Keratinocyte (primary cell): ENCODE data around the gene CTNND2. TPM values are rescaled to one million over a fixed set of nuclear protein-coding genes. Genes with fewer than 3 reads are reported as not detected.
"Not testable (repeated sequence)": the region's sequence is repeated elsewhere in the genome, so short reads cannot be mapped to it uniquely, and the experiment has no call there.

Source experiments
- DNase-seq: peaks from one replicate; pipeline ENCODE4 v3.0.0-alpha.2; 2011; ENCODE audit warnings: low read depth, missing footprints, low spot score
- FAIRE-seq: peaks from 2 replicates; lab custom pipeline; 2011; peaks lifted over from hg19 to GRCh38; lab: Jason Lieb, UNC
- H2AFZ ChIP-seq: 2 replicates; pipeline ENCODE4 v1.6.0; 2012; ENCODE audit warnings: low read length, control low read depth, inconsistent platforms; ENCODE audit not compliant: control insufficient read depth
- H3K27ac ChIP-seq: 2 replicates; pipeline ENCODE4 v1.5.1; 2011; ENCODE audit warnings: low read length; ENCODE audit not compliant: control insufficient read depth, insufficient read depth
- H3K27me3 ChIP-seq: 3 replicates; pipeline ENCODE4 v1.6.0; 2011; ENCODE audit warnings: low read length; ENCODE audit not compliant: control insufficient read depth, insufficient read depth; ENCODE audit errors: extremely low read depth
- H3K36me3 ChIP-seq, 2 experiments: 2 replicates in 1 of 2; 3 replicates in 1 of 2; pipeline ENCODE4 v1.5.1; 2011; ENCODE audit warnings: low read length in 2 of 2, mild to moderate bottlenecking in 1 of 2; ENCODE audit not compliant: control insufficient read depth in 2 of 2, insufficient read depth in 2 of 2; ENCODE audit errors: extremely low read depth in 1 of 2
- H3K4me1 ChIP-seq: 3 replicates; pipeline ENCODE4 v1.5.1; 2011; ENCODE audit warnings: low read length; ENCODE audit not compliant: control insufficient read depth, insufficient read depth; ENCODE audit errors: extremely low read depth
- H3K4me2 ChIP-seq: 3 replicates; pipeline ENCODE4 v1.6.0; 2011; ENCODE audit warnings: low read depth, low read length; ENCODE audit not compliant: control insufficient read depth, insufficient read depth; ENCODE audit errors: extremely low read depth
- H3K4me3 ChIP-seq, 3 experiments: fragments of 200-600 bp in 1 of 3; sonication (generic) in 1 of 3; 2 replicates in 2 of 3; 3 replicates in 1 of 3; pipeline ENCODE4 v1.5.1; 2011 to 2016; ENCODE audit warnings: low read length in 3 of 3, mild to moderate bottlenecking in 3 of 3, control low read depth in 2 of 3, inconsistent platforms in 1 of 3, low read depth in 1 of 3, mixed read lengths in 1 of 3, mixed run types in 1 of 3, moderate library complexity in 1 of 3; ENCODE audit not compliant: control insufficient read depth in 2 of 3, insufficient read depth in 2 of 3; ENCODE audit errors: extremely low read depth in 1 of 3
- H3K79me2 ChIP-seq: 2 replicates; pipeline ENCODE4 v1.6.0; 2012; ENCODE audit warnings: low read length; ENCODE audit not compliant: control insufficient read depth, insufficient read depth
- H3K9ac ChIP-seq: 3 replicates; pipeline ENCODE4 v1.6.0; 2011; ENCODE audit warnings: low read length; ENCODE audit not compliant: control insufficient read depth, insufficient read depth; ENCODE audit errors: extremely low read depth
- H3K9me1 ChIP-seq: 3 replicates; pipeline ENCODE4 v1.6.0; 2011; ENCODE audit warnings: low read length; ENCODE audit not compliant: control insufficient read depth, insufficient read depth; ENCODE audit errors: extremely low read depth
- H3K9me3 ChIP-seq: 2 replicates; pipeline ENCODE4 v1.5.1; 2012; ENCODE audit warnings: low read depth, low read length; ENCODE audit not compliant: control insufficient read depth
- H4K20me1 ChIP-seq: 3 replicates; pipeline ENCODE4 v1.6.0; 2011; ENCODE audit warnings: low read length; ENCODE audit not compliant: control insufficient read depth, insufficient read depth; ENCODE audit errors: extremely low read depth
- CTCF ChIP-seq, 3 experiments: IDR thresholded peaks in 1 of 3; conservative IDR thresholded peaks in 1 of 3; optimal IDR thresholded peaks in 1 of 3; 2 replicates in 2 of 3; 3 replicates in 1 of 3; pipeline versions ENCODE3 to v1.5.1; 2011; ENCODE audit warnings: low read length in 3 of 3, mild to moderate bottlenecking in 3 of 3, moderate library complexity in 2 of 3, control low read depth in 1 of 3, inconsistent platforms in 1 of 3; ENCODE audit not compliant: insufficient read depth in 2 of 3; ENCODE audit errors: extremely low read depth in 1 of 3
- EZH2 ChIP-seq: IDR thresholded peaks from one replicate; pipeline ENCODE4 v1.6.1; 2012; ENCODE audit warnings: inconsistent platforms, mild to moderate bottlenecking, low read length, moderate library complexity
- dilution Hi-C: fragments of 300-500 bp; cut with MboI; formaldehyde crosslinking; loops from one replicate; pipeline ENCODE4 v1.7.0; 2020; ENCODE audit warnings: low sequenced_read_pairs; ENCODE audit not compliant: extremely low pct_ligation_motif_present
- polyA plus RNA-seq, 5 experiments: library from polyadenylated mRNA; depleted of rRNA in 3 of 5; stranded (reverse) in 3 of 5; stranded (forward) in 1 of 5; unstranded in 1 of 5; fragments of >200 nt; gene quantifications; 1 replicate in 1 of 5; 2 replicates in 3 of 5; 3 replicates in 1 of 5; pipeline versions ENCODE4 v1.2.1 to v1.2.3, GENCODE V29; 2011 to 2012; ENCODE audit warnings: missing spikeins in 2 of 5, low read depth in 1 of 5, low replicate concordance in 1 of 5

The CTNND2 gene
- polyA plus RNA-seq, 1 donor (not counting 4 experiments of a cell fraction or from before 2014, with no cell fraction given) = not detected

GRCh38 chr5:11851965-11852716 lies 52.1 kb downstream of the CTNND2 start:
- Histone ChIP-seq H3K4me3 (no peak overlapping the region), H4K20me1 (no peaks in the 10 kb centered on the region), H3K9me3 (peaks cover 3% of the 10 kb centered on the region), H3K9me1 (no peaks in the 10 kb centered on the region), H3K4me1 (no peaks in the 10 kb centered on the region), H3K27ac (no peak overlapping the region), H3K79me2 (no peaks in the 10 kb centered on the region), H3K4me2 (no peak overlapping the region), H3K36me3 (no peaks in the 10 kb centered on the region), H3K9ac (no peak overlapping the region), H3K27me3 (no peaks in the 10 kb centered on the region), H2AFZ (no peak overlapping the region)
- FAIRE-seq (no peak), DNase-seq (no peak)
- dilution Hi-C loops = no loop called here
- no peak for TF ChIP-seq EZH2
- TF ChIP-seq CTCF (optimal IDR thresholded peaks at IDR 0.05 in 1 of 3, IDR thresholded peaks at IDR 0.05 in 1 of 3, conservative IDR thresholded peaks at IDR 0.05 in 1 of 3; ENCODE audit: extremely low read depth in 1 of 3, insufficient read depth in 2 of 3, low read length in 3 of 3) = no peak

DNA sequence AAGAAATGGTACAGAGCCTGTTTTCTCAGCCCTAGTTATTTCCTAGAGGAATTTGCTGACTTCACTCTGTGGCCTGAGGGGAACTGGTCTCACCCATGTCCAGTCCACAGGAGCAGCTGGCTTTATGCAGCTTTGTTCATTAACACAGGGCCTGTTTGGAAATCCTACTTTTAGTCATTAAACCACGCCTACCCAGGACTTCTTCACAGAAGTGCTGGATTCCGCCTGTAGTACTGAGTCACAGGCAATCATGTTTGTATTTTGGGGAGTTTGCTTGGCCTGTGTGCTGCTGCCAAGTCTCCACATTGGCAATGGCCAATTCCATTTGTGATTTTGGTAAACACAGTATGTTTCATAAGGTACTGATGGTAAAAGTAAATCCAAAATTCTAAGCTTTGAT lies 52.8 kb downstream of the CTNND2 start:
- no peak overlapping the region for H3K4me2 ChIP-seq
- dilution Hi-C loops = no loop called here

DNA sequence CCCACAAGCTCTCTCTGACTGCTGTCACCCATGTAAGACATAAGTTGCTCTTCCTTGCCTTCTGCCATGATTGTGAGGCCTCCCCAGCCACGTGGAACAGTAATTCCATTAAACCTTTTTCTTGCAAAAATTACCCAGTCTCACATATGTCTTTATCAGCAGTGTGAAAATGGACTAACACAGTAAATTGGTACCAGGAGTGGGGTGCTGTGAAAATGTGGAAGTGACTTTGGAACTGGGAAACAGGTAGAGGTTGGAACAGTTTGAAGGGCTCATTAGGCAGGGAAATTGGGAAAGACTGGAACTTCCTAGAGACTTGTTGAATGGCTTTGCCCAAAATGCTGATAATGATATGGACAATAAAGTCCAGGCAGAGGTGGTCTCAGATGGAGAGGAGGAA lies 75.7 kb downstream of the CTNND2 start:
- dilution Hi-C loops, FAIRE-seq: not testable (repeated sequence)

More for the DNA sequence above, 52.8 kb downstream of the CTNND2 start:
- H3K9me3 ChIP-seq = peaks cover 2% of the 10 kb centered on the region
- no peak overlapping the region for H3K27ac ChIP-seq
- H3K9ac ChIP-seq = no peak overlapping the region
- no peaks in the 10 kb centered on the region for H3K27me3 ChIP-seq
- no peaks in the 10 kb centered on the region for H3K79me2 ChIP-seq
- no peak overlapping the region for H2AFZ ChIP-seq
- no peak overlapping the region for H3K4me3 ChIP-seq
- no peaks in the 10 kb centered on the region for H3K36me3 ChIP-seq
- no peaks in the 10 kb centered on the region for H4K20me1 ChIP-seq
- DNase-seq = no peak
- TF ChIP-seq EZH2 (no peak), CTCF (optimal IDR thresholded peaks at IDR 0.05 in 1 of 3, IDR thresholded peaks at IDR 0.05 in 1 of 3, conservative IDR thresholded peaks at IDR 0.05 in 1 of 3; ENCODE audit: extremely low read depth in 1 of 3, insufficient read depth in 2 of 3, low read length in 3 of 3) (no peak)
- FAIRE-seq = no peak
- H3K4me1 ChIP-seq = no peaks in the 10 kb centered on the region
- no peaks in the 10 kb centered on the region for H3K9me1 ChIP-seq

More for the DNA sequence above, 75.7 kb downstream of the CTNND2 start:
- not testable (repeated sequence) for H3K4me3 ChIP-seq, H3K36me3 ChIP-seq, H3K9me1 ChIP-seq, H3K27me3 ChIP-seq, H2AFZ ChIP-seq, H3K9ac ChIP-seq, H3K9me3 ChIP-seq, H3K27ac ChIP-seq, H3K4me2 ChIP-seq, DNase-seq, H4K20me1 ChIP-seq, H3K79me2 ChIP-seq, H3K4me1 ChIP-seq
